Glomerular visceral epithelial cell (primary cell): ENCODE measurements around the gene IL22RA2.
"Not testable (repeated sequence)": the region's sequence is repeated elsewhere in the genome, so short reads cannot be mapped to it uniquely, and the experiment has no call there.

Source experiments
- DNase-seq: peaks from one replicate; pipeline ENCODE4 v3.0.0-alpha.2; 2016; ENCODE audit errors: extremely low spot score

The IL22RA2 gene

GRCh38 chr6:137123078-137123477, 50.4 kb downstream of the IL22RA2 start:
- no peak for DNase-seq

DNA sequence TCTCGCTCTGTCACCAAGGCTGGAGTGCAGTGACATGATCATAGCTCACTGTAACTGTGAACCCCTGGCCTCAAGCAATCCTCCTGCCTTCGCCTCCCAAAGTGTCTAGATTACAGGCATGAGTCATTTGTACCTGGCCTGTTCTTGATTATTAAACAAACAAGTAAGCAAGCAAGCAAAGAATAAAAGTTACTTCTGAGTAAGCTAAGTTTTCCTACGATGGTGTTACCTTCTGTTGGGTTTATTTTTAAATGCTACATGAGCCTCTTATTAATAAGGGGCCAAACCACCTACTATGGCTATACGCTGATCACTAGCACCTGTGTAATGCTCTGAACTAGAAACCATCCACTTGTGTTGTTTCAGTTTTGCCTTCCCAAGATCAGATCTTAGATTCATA, 50.8 kb downstream of the IL22RA2 start:
- DNase-seq = no peak

GRCh38 chr6:137121401-137121997, 51.9 kb downstream of the IL22RA2 start:
- no peak for DNase-seq

DNA sequence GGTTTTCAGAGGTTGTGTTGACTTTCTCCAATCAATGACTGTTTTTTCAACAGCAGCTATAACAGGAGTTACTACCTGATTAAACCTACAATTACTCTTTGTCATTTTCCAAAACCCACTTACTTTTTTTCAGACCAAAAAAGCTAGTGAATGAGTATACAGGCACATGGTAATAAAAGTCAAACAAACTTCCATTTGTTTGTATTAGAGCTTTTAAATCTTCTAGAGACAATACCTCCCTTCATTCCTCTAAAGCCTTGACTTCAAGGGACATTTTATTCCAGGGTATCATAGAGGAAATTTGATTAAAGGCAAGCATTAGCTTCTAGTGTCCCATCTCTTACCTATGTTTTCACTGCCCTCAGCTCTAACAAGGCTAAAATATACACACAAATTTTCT, 52.7 kb downstream of the IL22RA2 start:
- no peak for DNase-seq

DNA sequence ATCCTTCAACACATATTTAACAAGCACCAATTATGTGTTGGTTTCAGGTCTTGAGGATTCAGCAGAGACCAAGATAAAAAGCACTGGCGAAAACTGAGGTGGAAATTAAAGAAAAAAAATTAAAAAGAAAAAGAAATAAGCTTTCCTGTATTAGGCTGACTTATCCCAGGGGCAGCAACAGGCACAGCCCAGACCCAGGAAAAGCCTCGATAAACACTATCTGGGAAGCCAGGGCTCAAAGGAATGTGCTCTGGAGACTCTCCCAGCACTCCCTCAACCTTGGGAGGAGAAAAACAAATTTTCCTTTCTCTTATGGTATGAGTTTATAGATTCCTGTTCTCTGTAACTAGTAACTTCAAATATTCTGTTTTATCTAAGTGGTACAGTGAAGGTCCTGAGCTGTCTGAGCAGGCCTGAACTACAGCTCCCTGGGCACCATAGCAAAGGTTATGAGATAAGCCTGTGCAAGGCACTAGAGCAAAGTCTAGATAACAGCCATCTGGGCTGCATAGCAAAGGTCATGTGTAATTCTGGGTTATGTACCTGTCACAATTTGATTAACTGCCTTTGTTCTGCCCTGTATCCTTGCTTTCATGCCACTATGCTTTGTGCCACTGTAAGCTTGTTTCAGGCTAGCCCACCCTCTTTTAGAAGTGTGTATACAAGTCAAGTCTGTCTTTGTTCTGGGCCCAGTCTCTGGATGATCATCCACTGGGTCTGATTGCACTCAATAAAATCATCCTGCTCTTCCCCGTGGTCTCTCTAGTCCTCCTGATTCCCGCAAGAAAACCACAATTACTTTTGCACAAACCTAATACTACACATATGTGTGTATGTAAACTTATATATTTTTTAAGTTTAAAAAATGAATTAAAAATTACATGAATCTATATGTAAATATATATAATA, 54.0 kb downstream of the IL22RA2 start:
- no peak for DNase-seq

GRCh38 chr6:137117581-137117980, 55.9 kb downstream of the IL22RA2 start:
- no peak for DNase-seq

GRCh38 chr6:137116807-137117206, 56.6 kb downstream of the IL22RA2 start:
- DNase-seq = no peak

DNA sequence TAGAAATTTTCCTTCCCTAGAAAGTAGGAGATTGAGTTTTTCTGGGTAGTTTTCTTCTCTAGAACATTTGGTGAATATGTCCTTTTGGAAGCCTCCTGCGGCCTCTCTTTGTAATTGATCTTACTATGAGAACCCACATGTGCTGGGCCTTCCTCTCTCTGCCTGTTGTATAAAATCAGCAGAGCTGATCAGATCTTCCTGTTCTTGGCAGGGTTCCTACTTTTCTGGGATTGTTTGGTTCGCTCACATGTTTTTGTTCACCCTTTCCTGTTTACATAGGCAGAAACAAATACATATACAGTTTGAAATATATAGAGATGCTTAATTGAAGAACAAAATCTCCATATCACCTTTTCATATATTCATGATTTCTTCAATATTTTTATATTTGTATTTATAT, 57.8 kb downstream of the IL22RA2 start:
- DNase-seq = no peak

GRCh38 chr6:137112067-137112355, 61.4 kb downstream of the IL22RA2 start:
- peak; percentile 51 for DNase-seq

DNA sequence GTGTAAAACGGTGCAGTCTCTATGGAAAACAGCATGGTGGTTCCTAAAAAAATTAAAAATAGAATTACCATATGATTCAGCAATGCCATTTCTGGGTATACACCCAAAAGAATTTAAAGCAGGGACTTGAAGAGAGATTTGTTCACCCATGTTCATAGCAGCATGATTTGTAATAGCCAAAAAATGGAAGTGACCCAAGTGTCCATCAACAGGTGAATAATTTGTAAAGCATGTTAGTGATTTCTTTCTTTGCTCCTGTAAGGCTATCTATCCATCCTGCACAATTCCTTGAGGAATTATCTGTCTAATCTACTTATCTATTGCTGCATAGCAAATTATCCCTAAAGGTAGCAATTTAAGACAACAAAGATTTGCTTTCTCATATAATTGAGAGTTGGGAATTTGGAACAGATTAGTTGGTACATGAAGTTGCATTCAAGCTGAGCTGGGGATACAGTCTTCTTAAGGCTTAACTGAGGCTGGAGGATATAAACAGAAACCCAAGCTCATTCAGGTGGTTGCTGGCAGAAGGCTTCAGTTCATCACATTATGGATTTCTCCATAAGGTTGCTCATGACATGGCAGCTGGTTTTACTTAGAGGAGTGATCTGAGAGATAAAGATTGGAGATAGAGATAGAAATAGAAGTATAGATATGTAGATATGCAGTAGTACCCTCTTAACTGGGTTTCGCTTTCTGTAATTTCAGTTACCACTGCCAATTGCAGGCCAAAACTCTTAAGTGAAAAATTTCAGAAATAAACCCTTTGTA, 62.0 kb downstream of the IL22RA2 start:
- DNase-seq = no peak

DNA sequence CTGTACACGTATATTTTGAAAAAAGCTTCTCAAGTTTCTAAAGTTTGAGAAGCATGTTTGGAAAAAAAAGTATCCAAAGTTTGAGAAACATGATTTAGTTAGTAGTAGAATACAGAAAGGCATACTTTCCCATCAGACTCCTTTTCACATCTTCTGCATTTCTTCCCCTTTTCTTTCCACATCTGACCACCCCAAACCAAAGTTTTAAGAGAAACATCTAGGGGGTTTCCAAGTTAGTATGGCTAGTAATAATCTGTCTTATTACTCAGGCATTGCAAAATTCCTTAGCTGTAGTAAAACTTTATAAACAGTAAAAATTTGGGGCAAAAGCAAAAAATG, 65.7 kb downstream of the IL22RA2 start:
- DNase-seq = no peak

- DNase-seq = not testable (repeated sequence)
Observed at GRCh38 chr6:137107047-137107766, 66.2 kb downstream of the IL22RA2 start.

GRCh38 chr6:137106183-137106582, 67.3 kb downstream of the IL22RA2 start:
- DNase-seq = no peak

DNA sequence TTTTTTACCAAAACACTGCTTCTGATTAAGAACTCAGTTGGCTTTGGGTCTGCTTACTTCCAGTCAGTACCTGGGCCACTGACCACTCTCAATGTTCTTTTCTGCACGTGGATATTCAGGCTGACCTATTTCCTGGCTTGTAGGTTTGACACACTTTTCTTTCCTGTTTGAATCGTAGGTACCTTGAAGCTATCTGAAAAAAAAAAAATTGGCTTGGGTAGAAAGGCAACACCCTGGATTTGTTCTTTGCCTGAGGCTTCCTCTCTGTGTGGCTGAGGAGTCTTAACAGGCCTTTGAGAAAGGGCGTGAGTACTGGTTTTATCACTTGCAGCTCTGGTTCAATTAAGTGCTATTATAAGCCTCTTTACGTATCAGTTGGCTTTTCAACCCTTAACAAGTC, 68.1 kb downstream of the IL22RA2 start:
- DNase-seq = no peak

DNA sequence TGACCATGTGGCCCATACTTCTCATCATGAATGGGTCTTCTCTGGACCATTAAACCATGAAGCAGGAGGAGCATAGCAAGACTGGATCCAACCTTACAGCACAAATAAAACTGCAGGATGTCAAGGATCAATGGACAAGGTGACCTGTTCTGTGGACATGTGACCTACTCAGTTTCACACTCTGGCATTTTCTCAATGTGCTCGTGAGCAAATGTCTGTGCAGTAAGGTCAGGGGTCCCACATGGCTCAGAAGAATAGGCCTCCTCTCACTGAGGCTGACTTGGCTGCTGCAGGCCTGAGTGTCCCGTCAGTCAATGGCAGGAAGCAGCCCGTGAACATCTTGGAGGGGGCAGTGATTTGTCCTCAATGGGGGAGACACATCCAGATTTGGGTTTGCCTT, 68.5 kb downstream of the IL22RA2 start:
- no peak for DNase-seq

- no peak for DNase-seq
Observed at GRCh38 chr6:137102851-137103492, 70.5 kb downstream of the IL22RA2 start.

GRCh38 chr6:137102050-137102848, 71.2 kb downstream of the IL22RA2 start:
- no peak for DNase-seq

GRCh38 chr6:137099689-137100403, 73.6 kb downstream of the IL22RA2 start:
- DNase-seq = no peak

DNA sequence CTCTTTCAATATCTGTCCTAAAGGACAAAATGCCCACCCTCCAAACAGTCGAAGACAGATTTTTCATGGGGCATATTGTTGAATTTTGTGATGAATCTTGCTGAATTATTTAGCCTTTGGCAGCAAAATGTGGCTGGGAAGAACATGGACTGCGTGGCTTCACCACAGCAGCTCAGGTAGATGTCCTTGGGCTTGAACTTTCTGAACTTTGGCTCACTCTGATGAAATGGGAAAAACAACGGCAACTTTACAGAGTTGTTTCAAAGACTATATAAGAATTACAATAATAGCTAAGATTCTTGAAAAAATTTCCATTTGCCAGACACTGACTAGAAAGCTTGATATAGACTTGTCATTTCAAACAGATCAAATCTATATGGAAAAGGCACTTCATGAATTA, 75.9 kb downstream of the IL22RA2 start:
- DNase-seq = no peak

GRCh38 chr6:137097057-137097456, 76.4 kb downstream of the IL22RA2 start:
- DNase-seq = no peak
